H1 (cell line): ENCODE measurements around the gene FAM170B. TPM values are rescaled to one million over a fixed set of nuclear protein-coding genes. Genes with fewer than 3 reads are reported as not detected.

Experiments
- CTCF ChIA-PET: fragments of 300-600 bp; sonication (Branson Sonifier 250); formaldehyde crosslinking; loops from one replicate; lab custom pipeline; 2021; ENCODE audit not compliant: partially characterized antibody; lab: Charles Lee
- POLR2A ChIA-PET: fragments of 300-600 bp; sonication (Branson Sonifier 250); formaldehyde crosslinking; loops from one replicate; lab custom pipeline; 2021; ENCODE audit warnings: inconsistent platforms; ENCODE audit not compliant: partially characterized antibody; lab: Charles Lee
- DNase-seq, 2 experiments: peaks; one replicate each; pipeline versions ENCODE4 v3.0.0 to v3.0.0-alpha.2; 2010 to 2022; ENCODE audit warnings: low spot score in 2 of 2, low read depth in 1 of 2, mixed read lengths in 1 of 2
- FAIRE-seq: peaks from 2 replicates; lab custom pipeline; 2011; peaks lifted over from hg19 to GRCh38; lab: Jason Lieb, UNC
- H2AFZ ChIP-seq: 2 replicates; pipeline ENCODE4 v1.8.1; 2012; ENCODE audit warnings: low read length, inconsistent platforms
- H2AK5ac ChIP-seq: 2 replicates; pipeline ENCODE4 v1.6.1; 2013; ENCODE audit warnings: low read depth, low read length
- H2BK120ac ChIP-seq: replicated peaks from 2 replicates; pipeline ENCODE3; 2013; ENCODE audit warnings: low read depth, low read length, inconsistent platforms
- H2BK12ac ChIP-seq: 2 replicates; pipeline ENCODE4 v1.6.1; 2013; ENCODE audit warnings: low read depth, low read length
- H2BK15ac ChIP-seq: 2 replicates; pipeline ENCODE4 v1.6.1; 2013; ENCODE audit warnings: low read length
- H2BK20ac ChIP-seq: 2 replicates; pipeline ENCODE4 v1.6.1; 2013; ENCODE audit warnings: low read length
- H2BK5ac ChIP-seq: 2 replicates; pipeline ENCODE4 v1.6.1; 2013; ENCODE audit warnings: low read depth, low read length
- H3K14ac ChIP-seq: 2 replicates; pipeline ENCODE4 v1.6.1; 2013; ENCODE audit warnings: inconsistent platforms; ENCODE audit not compliant: insufficient read length
- H3K18ac ChIP-seq: 2 replicates; pipeline ENCODE4 v1.6.1; 2013; ENCODE audit warnings: low read length; ENCODE audit errors: extremely low read depth
- H3K23ac ChIP-seq: 2 replicates; pipeline ENCODE4 v1.6.1; 2013; ENCODE audit warnings: inconsistent platforms; ENCODE audit not compliant: insufficient read length
- H3K23me2 ChIP-seq: 2 replicates; pipeline ENCODE4 v1.6.1; 2013; ENCODE audit warnings: low read depth, low read length
- H3K27ac ChIP-seq: 2 replicates; pipeline ENCODE4 v1.6.1; 2011; ENCODE audit warnings: low read depth, low read length, inconsistent platforms
- H3K27me3 ChIP-seq, 4 experiments: replicated peaks in 1 of 4; 1 replicate in 1 of 4; 2 replicates in 3 of 4; pipeline versions ENCODE4 v1.6.1 to v1.8.1; 2011 to 2013; ENCODE audit warnings: low read length in 3 of 4, mild to moderate bottlenecking in 3 of 4, inconsistent platforms in 2 of 4, mixed read lengths in 2 of 4, moderate library complexity in 1 of 4; ENCODE audit not compliant: control insufficient read depth in 3 of 4, insufficient read depth in 3 of 4; ENCODE audit errors: extremely low read depth in 1 of 4
- H3K36me3 ChIP-seq, 4 experiments: 2 replicates each; pipeline versions ENCODE4 v1.6.1 to v1.8.1; 2011 to 2013; ENCODE audit warnings: mild to moderate bottlenecking in 4 of 4, low read length in 3 of 4, moderate library complexity in 2 of 4, control low read depth in 1 of 4, inconsistent platforms in 1 of 4; ENCODE audit not compliant: insufficient read depth in 4 of 4, control insufficient read depth in 2 of 4
- H3K4ac ChIP-seq: replicated peaks from 2 replicates; pipeline ENCODE3; 2013; ENCODE audit warnings: low read length, low read depth, mixed read lengths, inconsistent platforms; ENCODE audit not compliant: insufficient read length
- H3K4me1 ChIP-seq, 4 experiments: replicated peaks in 1 of 4; 1 replicate in 1 of 4; 2 replicates in 3 of 4; pipeline versions ENCODE4 v1.6.1 to v1.8.1; 2011 to 2013; ENCODE audit warnings: low read length in 3 of 4, inconsistent platforms in 2 of 4, mixed read lengths in 1 of 4; ENCODE audit not compliant: insufficient read depth in 4 of 4, control insufficient read depth in 3 of 4
- H3K4me2 ChIP-seq, 2 experiments: 2 replicates each; pipeline versions ENCODE4 v1.6.1 to v1.8.1; 2011 to 2013; ENCODE audit warnings: low read depth in 2 of 2, low read length in 2 of 2, control low read depth in 1 of 2, inconsistent platforms in 1 of 2, mild to moderate bottlenecking in 1 of 2; ENCODE audit not compliant: insufficient read depth in 1 of 2
- H3K4me3 ChIP-seq, 4 experiments: fragments of 200-600, 300-600 bp in 1 of 4; sonication (generic), shearing (Covaris generic), sonication (Bioruptor Twin) in 1 of 4; 2 replicates each; pipeline versions ENCODE4 v1.5.1 to v1.8.1; 2011 to 2016; ENCODE audit warnings: low read length in 4 of 4, low read depth in 3 of 4, control low read depth in 2 of 4, inconsistent platforms in 2 of 4, mild to moderate bottlenecking in 2 of 4, mixed read lengths in 1 of 4, moderate library complexity in 1 of 4; ENCODE audit not compliant: insufficient read depth in 2 of 4; ENCODE audit errors: extremely low read depth in 1 of 4
- H3K56ac ChIP-seq: replicated peaks from 2 replicates; pipeline ENCODE3; 2013; ENCODE audit warnings: low read depth, mild to moderate bottlenecking, mixed read lengths, low read length, inconsistent platforms; ENCODE audit not compliant: insufficient read length
- H3K79me1 ChIP-seq: 2 replicates; pipeline ENCODE4 v1.6.1; 2013; ENCODE audit warnings: low read depth, low read length, control low read depth
- H3K79me2 ChIP-seq, 2 experiments: 2 replicates each; pipeline versions ENCODE4 v1.6.1 to v1.8.1; 2012 to 2013; ENCODE audit warnings: low read length in 2 of 2, mild to moderate bottlenecking in 2 of 2, inconsistent platforms in 1 of 2; ENCODE audit not compliant: insufficient read depth in 2 of 2, control insufficient read depth in 1 of 2
- H3K9ac ChIP-seq, 4 experiments: replicated peaks in 1 of 4; 1 replicate in 1 of 4; 2 replicates in 3 of 4; pipeline versions ENCODE4 v1.6.1 to v1.8.1; 2011 to 2013; ENCODE audit warnings: low read depth in 3 of 4, low read length in 3 of 4, control low read depth in 2 of 4, mild to moderate bottlenecking in 2 of 4, moderate library complexity in 2 of 4, inconsistent platforms in 1 of 4; ENCODE audit errors: extremely low read depth in 1 of 4
- H3K9me3 ChIP-seq, 2 experiments: 2 replicates each; pipeline versions ENCODE4 v1.6.1 to v1.8.1; 2012 to 2013; ENCODE audit warnings: mild to moderate bottlenecking in 2 of 2, moderate library complexity in 2 of 2, control low read depth in 1 of 2, inconsistent platforms in 1 of 2, low read depth in 1 of 2, low read length in 1 of 2, mixed read lengths in 1 of 2; ENCODE audit not compliant: insufficient read depth in 2 of 2
- H4K20me1 ChIP-seq, 2 experiments: replicated peaks in 1 of 2; 2 replicates each; pipeline versions ENCODE3 to v1.8.1; 2011 to 2013; ENCODE audit warnings: inconsistent platforms in 2 of 2, low read length in 2 of 2, mild to moderate bottlenecking in 1 of 2; ENCODE audit not compliant: insufficient read depth in 2 of 2, control insufficient read depth in 1 of 2
- H4K5ac ChIP-seq: 2 replicates; pipeline ENCODE4 v1.6.1; 2013; ENCODE audit warnings: low read length, low read depth, mixed read lengths, inconsistent platforms; ENCODE audit not compliant: insufficient read length
- H4K8ac ChIP-seq: 2 replicates; pipeline ENCODE4 v1.8.0; 2013; ENCODE audit warnings: mild to moderate bottlenecking, moderate library complexity, low read length, inconsistent platforms; ENCODE audit not compliant: insufficient read depth; ENCODE audit errors: extremely low read depth
- H4K91ac ChIP-seq: replicated peaks from 2 replicates; pipeline ENCODE3; 2013; ENCODE audit warnings: low read length, mixed read lengths, inconsistent platforms; ENCODE audit not compliant: insufficient read length
- ATF3 ChIP-seq: IDR thresholded peaks from 2 replicates; pipeline ENCODE4 v1.6.1; 2011; ENCODE audit warnings: low read depth, mild to moderate bottlenecking, low read length; ENCODE audit not compliant: insufficient read depth
- KDM4A ChIP-seq: IDR thresholded peaks from one replicate; pipeline ENCODE4 v1.7.1; 2012; ENCODE audit warnings: low read depth, mild to moderate bottlenecking, moderate library complexity, low read length, inconsistent platforms; ENCODE audit not compliant: severe bottlenecking
- NANOG ChIP-seq: IDR thresholded peaks from 2 replicates; pipeline ENCODE4 v1.6.1; 2011; ENCODE audit warnings: low read length, low read depth, mild to moderate bottlenecking, inconsistent platforms; ENCODE audit not compliant: insufficient read depth, poor library complexity, severe bottlenecking
- SIRT6 ChIP-seq: IDR thresholded peaks from one replicate; pipeline ENCODE4 v1.7.1; 2012; ENCODE audit warnings: low read length, inconsistent platforms
- SP1 ChIP-seq: IDR thresholded peaks from 2 replicates; pipeline ENCODE4 v1.6.1; 2011; ENCODE audit warnings: low read depth, low read length
- TCF12 ChIP-seq: IDR thresholded peaks from 2 replicates; pipeline ENCODE4 v1.6.1; 2011; ENCODE audit warnings: low read depth, mild to moderate bottlenecking, low read length
- TEAD4 ChIP-seq: IDR thresholded peaks from 2 replicates; pipeline ENCODE4 v1.6.1; 2012; ENCODE audit warnings: low read depth, low read length, inconsistent platforms, mixed read lengths
- ZNF274 ChIP-seq: IDR thresholded peaks from 2 replicates; pipeline ENCODE4 v1.7.0; 2012; ENCODE audit warnings: low read length, borderline replicate concordance; ENCODE audit errors: extremely low read depth
- WGBS, 2 experiments: shearing (Covaris generic) in 1 of 2; methylation state at CpG; one replicate each; pipeline versions ENCODE4 v1.1.6 to v1.1.7; 2013 to 2015; ENCODE audit warnings: low lambda C conversion rate in 2 of 2, mixed read lengths in 2 of 2, inconsistent platforms in 1 of 2, low coverage in 1 of 2, missing lambda C conversion rate in 1 of 2; ENCODE audit not compliant: insufficient replicate concordance in 2 of 2, insufficient coverage in 1 of 2, insufficient read length in 1 of 2; ENCODE audit errors: extremely low coverage in 1 of 2, missing lambda C conversion rate in 1 of 2; 5-methylcytosine and 5-hydroxymethylcytosine counted together
- polyA plus RNA-seq, 7 experiments: library from polyadenylated mRNA; depleted of rRNA in 3 of 7; stranded (reverse) in 5 of 7; unstranded in 2 of 7; fragments of >200 nt in 5 of 7; fragments of 200-250 nt in 2 of 7; gene quantifications; 1 replicate in 5 of 7; 2 replicates in 1 of 7; 4 replicates in 1 of 7; pipeline versions ENCODE4 v1.2.1 to v1.2.3, GENCODE V29; 2011 to 2013; ENCODE audit warnings: missing spikeins in 2 of 7, mixed read lengths in 2 of 7
- total RNA-seq: library from RNA; stranded (reverse); fragmentation: NEBNext Ultra II Directional; extraction: Animal tissue kit (Norgen Biotek cat#: 25700); gene quantifications from 2 replicates; pipeline ENCODE4 v1.2.1, GENCODE V29; 2021

The FAM170B gene
- total and polyA plus RNA-seq, 2 of the 8 experiments (the other 6 are each of a cell fraction or from before 2014, with no cell fraction given), result not detected

- no peak overlapping the region for H4K8ac ChIP-seq
- CTCF ChIA-PET, result no interaction called here
- H3K36me3 ChIP-seq, result no peaks in the 10 kb centered on the region
- H3K27me3 ChIP-seq, result no peaks in the 10 kb centered on the region
- no peak overlapping the region for H3K14ac ChIP-seq
- no peak overlapping the region for H2BK20ac ChIP-seq
- WGBS, 2 experiments, result 97% methylated on average over 5 of the region's 5 CpGs; no CpG with 5 or more reads in 1 of the 2 experiments
- H2AFZ ChIP-seq, result no peak overlapping the region
- H3K4ac ChIP-seq, result no peak overlapping the region
- no peaks in the 10 kb centered on the region for H3K9me3 ChIP-seq
- H3K56ac ChIP-seq, result no peak overlapping the region
- H3K23ac ChIP-seq, result no peak overlapping the region
- H4K5ac ChIP-seq, result no peak overlapping the region
- H4K91ac ChIP-seq, result no peak overlapping the region
- no peak overlapping the region for H2BK15ac ChIP-seq
- no peak overlapping the region for H2BK120ac ChIP-seq
- H2BK5ac ChIP-seq, result no peak overlapping the region
- no peak overlapping the region for H3K27ac ChIP-seq
- POLR2A ChIA-PET, result no interaction called here
- FAIRE-seq (no peak), DNase-seq (no peak)
- H2BK12ac ChIP-seq, result no peak overlapping the region
- H3K18ac ChIP-seq, result no peak overlapping the region
- H3K79me2 ChIP-seq, result no peaks in the 10 kb centered on the region
- TF ChIP-seq NANOG (no peak), KDM4A (no peak), ZNF274 (no peak), TEAD4 (no peak), SP1 (no peak), SIRT6 (no peak), TCF12 (no peak), ATF3 (no peak)
- H4K20me1 ChIP-seq, result no peaks in the 10 kb centered on the region
- no peak overlapping the region for H3K4me2 ChIP-seq
- H3K9ac ChIP-seq, result no peak overlapping the region
- no peak overlapping the region for H2AK5ac ChIP-seq
- H3K4me3 ChIP-seq, result no peak overlapping the region
- no peaks in the 10 kb centered on the region for H3K23me2 ChIP-seq
- no peaks in the 10 kb centered on the region for H3K79me1 ChIP-seq
- peaks cover 0 to 2% (median under 1%) of the 10 kb centered on the region in 4 experiments; a peak in 2 of 7 replicates for H3K4me1 ChIP-seq
Measured at GRCh38 chr10:49160110-49160509, 26.3 kb upstream of the FAM170B start.
